ENCODE measurements around the gene ALDH8A1. TPM values are rescaled to one million over a fixed set of nuclear protein-coding genes. Genes with fewer than 3 reads are reported as not detected.

The ALDH8A1 gene
- total and polyA plus RNA-seq, 7 donors, result 0.13 to 0.97 (median 0.47) TPM; not detected in 1

- H3K36me3 ChIP-seq (ENCODE audit: insufficient read depth in 1 of 2, low read depth in 1 of 2), result peaks cover 9 to 90% of the 10 kb centered on the region in 2 donors
- no peaks in the 10 kb centered on the region for H3K9me3 ChIP-seq
- H3K27ac ChIP-seq, result no peak overlapping the region
- intact Hi-C loops (cut with DNase I), result no loop called here
- 92 to 97% (median 93%) methylated on average over 3 of the region's 3 CpGs for WGBS, 3 donors
- DNase-seq, result no peak
- no peaks in the 10 kb centered on the region for H3K27me3 ChIP-seq (ENCODE audit: insufficient read depth in 3 of 3, low read length in 2 of 3)
- no peak overlapping the region for H3K4me3 ChIP-seq
- no peaks in the 10 kb centered on the region for H3K4me1 ChIP-seq
- TF ChIP-seq, protein P1, sequence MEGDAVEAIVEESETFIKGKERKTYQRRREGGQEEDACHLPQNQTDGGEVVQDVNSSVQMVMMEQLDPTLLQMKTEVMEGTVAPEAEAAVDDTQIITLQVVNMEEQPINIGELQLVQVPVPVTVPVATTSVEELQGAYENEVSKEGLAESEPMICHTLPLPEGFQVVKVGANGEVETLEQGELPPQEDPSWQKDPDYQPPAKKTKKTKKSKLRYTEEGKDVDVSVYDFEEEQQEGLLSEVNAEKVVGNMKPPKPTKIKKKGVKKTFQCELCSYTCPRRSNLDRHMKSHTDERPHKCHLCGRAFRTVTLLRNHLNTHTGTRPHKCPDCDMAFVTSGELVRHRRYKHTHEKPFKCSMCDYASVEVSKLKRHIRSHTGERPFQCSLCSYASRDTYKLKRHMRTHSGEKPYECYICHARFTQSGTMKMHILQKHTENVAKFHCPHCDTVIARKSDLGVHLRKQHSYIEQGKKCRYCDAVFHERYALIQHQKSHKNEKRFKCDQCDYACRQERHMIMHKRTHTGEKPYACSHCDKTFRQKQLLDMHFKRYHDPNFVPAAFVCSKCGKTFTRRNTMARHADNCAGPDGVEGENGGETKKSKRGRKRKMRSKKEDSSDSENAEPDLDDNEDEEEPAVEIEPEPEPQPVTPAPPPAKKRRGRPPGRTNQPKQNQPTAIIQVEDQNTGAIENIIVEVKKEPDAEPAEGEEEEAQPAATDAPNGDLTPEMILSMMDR (IDR thresholded peaks at IDR 0.05), result no peak
- no peak for ATAC-seq
Measured at GRCh38 chr6:134982161-134982560, 32.3 kb upstream of the ALDH8A1 start.

DNA sequence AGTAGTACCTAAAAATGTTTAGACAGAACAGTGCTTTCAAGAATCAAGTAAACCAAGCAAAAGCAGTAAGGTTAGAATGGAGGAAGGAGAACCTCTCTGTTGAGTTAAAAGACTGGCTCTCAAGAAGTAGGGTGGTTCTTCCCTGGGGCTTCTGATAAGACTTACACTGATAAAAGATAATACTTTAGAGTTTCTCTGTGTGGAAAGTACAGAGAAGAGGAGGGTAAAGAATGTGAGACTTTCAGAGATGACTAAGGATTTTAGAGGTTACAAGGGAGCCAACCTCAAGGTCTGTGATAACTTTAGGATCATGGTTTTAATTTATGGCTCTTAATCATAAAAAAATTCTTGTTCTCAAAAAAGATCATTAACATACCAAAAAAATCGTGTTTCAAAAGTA is 30.9 kb upstream of the ALDH8A1 start:
- intact Hi-C loops (cut with DNase I), result no loop called here
- Histone ChIP-seq H3K4me3 (no peak overlapping the region), H3K36me3 (ENCODE audit: insufficient read depth in 1 of 2, low read depth in 1 of 2) (peaks cover 9 to 78% of the 10 kb centered on the region in 2 donors), H3K4me1 (no peaks in the 10 kb centered on the region), H3K9me3 (no peaks in the 10 kb centered on the region), H3K27me3 (ENCODE audit: insufficient read depth in 3 of 3, low read length in 2 of 3) (no peaks in the 10 kb centered on the region), H3K27ac (no peak overlapping the region)
- ATAC-seq (no peak), DNase-seq (no peak)
- 69 to 87% (median 81%) methylated on average over 1 of the region's 1 CpG for WGBS, 3 donors
- TF ChIP-seq, protein P1 (IDR thresholded peaks at IDR 0.05), result no peak

DNA sequence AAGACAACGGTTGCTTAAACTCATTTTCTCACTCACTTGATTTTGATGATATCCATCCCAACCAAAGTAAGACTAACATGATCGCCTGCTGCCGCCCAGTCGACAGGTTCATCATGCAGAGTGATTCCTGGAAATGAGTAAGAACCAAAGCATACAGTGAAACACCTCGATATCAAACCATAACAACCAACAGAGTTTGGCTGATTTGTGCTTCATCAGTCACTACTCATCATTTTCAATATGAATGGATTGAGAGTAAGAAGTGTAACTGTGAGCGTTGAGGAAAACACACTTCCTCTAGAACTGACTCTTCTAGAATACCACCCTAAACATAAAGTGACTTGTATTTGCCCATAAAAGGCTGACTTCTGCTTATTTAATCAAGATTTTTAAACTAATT is 29.2 kb upstream of the ALDH8A1 start:
- 96 to 98% (median 97%) methylated on average over 6 of the region's 6 CpGs for WGBS, 3 donors
- intact Hi-C loops (cut with DNase I), result no loop called here

DNA sequence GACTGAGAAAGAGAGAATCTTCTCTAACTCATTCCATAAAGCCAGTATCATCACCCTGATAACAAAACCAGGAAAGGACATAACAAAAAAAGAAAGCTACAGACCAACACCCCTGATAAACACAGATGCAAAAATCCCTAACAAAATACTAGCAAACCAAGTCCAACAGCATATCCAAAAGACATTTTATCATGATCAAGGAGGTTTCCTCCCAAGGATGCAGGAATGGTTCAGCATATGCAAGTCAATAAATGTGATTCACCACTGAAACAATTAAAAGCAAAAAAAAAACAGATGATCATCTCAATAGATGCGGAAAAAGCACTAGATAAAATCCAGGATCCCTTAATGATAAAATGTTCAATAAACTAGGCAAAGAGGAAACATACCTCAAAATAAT is 24.5 kb upstream of the ALDH8A1 start:
- intact Hi-C loops (cut with DNase I), result no loop called here
- Histone ChIP-seq H3K9me3 (no peaks in the 10 kb centered on the region), H3K4me3 (no peak overlapping the region), H3K27ac (no peak overlapping the region), H3K4me1 (no peaks in the 10 kb centered on the region), H3K27me3 (ENCODE audit: insufficient read depth in 3 of 3, low read length in 2 of 3) (no peaks in the 10 kb centered on the region), H3K36me3 (ENCODE audit: insufficient read depth in 1 of 2, low read depth in 1 of 2) (peaks cover 0 to 25% of the 10 kb centered on the region in 2 donors)
- TF ChIP-seq, protein P1 (IDR thresholded peaks at IDR 0.05), result no peak
- WGBS, 3 donors, result 94 to 99% (median 97%) methylated on average over 1 of the region's 1 CpG
- DNase-seq (no peak), ATAC-seq (no peak)

More for the DNA sequence above, 29.2 kb upstream of the ALDH8A1 start:
- DNase-seq (no peak), ATAC-seq (no peak)
- Histone ChIP-seq H3K4me1 (no peaks in the 10 kb centered on the region), H3K9me3 (no peaks in the 10 kb centered on the region), H3K27me3 (ENCODE audit: insufficient read depth in 3 of 3, low read length in 2 of 3) (no peaks in the 10 kb centered on the region), H3K4me3 (no peak overlapping the region), H3K36me3 (ENCODE audit: insufficient read depth in 1 of 2, low read depth in 1 of 2) (peaks cover 9 to 61% of the 10 kb centered on the region in 2 donors), H3K27ac (no peak overlapping the region)
- TF ChIP-seq, protein P1 (IDR thresholded peaks at IDR 0.05), result no peak

DNA sequence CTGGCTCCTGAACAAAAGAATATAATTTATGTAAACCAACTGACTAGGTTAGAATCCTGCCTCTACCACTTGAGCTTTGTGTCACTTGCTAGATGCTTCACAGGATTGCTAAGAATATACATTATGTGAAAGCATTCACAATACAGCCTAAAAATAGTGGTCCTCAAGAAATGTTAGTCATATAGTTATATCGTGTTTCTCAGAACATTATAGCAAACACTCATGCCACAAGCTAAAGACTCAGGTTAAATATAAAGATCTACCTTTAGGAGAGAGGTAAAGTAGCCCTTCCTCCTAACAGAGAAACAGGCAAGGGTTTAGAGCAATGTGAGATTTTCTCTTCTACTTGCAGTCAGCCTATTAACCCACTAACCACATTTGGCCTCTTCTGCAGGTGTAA is 17.8 kb upstream of the ALDH8A1 start:
- H3K4me1 ChIP-seq, result no peaks in the 10 kb centered on the region
- DNase-seq (no peak), ATAC-seq (no peak)
- H3K4me3 ChIP-seq, result no peak overlapping the region
- peaks cover 0 to 39% of the 10 kb centered on the region in 2 donors for H3K36me3 ChIP-seq (ENCODE audit: insufficient read depth in 1 of 2, low read depth in 1 of 2)
- no peaks in the 10 kb centered on the region for H3K9me3 ChIP-seq
- H3K27me3 ChIP-seq (ENCODE audit: insufficient read depth in 3 of 3, low read length in 2 of 3), result no peaks in the 10 kb centered on the region
- TF ChIP-seq, protein P1 (IDR thresholded peaks at IDR 0.05), result no peak
- H3K27ac ChIP-seq, result no peak overlapping the region
- 86 to 92% (median 91%) methylated on average over 1 of the region's 1 CpG for WGBS, 3 donors
- intact Hi-C loops (cut with DNase I), result no loop called here

Data from psoas muscle (tissue), 8 donors.